Uterus (tissue), 2 donors: ENCODE results near the gene ATP9B.

Experiments
- POLR2A ChIP-seq, 2 donors: fragments of 450-650 bp; IDR thresholded peaks; one replicate each; pipeline ENCODE4 v1.6.1; 2016; ENCODE audit warnings: antibody characterized with exemption in 2 of 2, mild to moderate bottlenecking in 1 of 2, moderate library complexity in 1 of 2
- TF ChIP-seq, protein P1 (sequence below), 4 experiments: fragments of 200-600 bp in 2 of 4; fragments of 450-650 bp in 2 of 4; sonication (generic) in 2 of 4; IDR thresholded peaks; one replicate each; pipeline ENCODE4 v1.5.1; 2016 to 2019; ENCODE audit warnings: antibody characterized with exemption in 4 of 4, mild to moderate bottlenecking in 2 of 4, moderate library complexity in 1 of 4

DNA sequence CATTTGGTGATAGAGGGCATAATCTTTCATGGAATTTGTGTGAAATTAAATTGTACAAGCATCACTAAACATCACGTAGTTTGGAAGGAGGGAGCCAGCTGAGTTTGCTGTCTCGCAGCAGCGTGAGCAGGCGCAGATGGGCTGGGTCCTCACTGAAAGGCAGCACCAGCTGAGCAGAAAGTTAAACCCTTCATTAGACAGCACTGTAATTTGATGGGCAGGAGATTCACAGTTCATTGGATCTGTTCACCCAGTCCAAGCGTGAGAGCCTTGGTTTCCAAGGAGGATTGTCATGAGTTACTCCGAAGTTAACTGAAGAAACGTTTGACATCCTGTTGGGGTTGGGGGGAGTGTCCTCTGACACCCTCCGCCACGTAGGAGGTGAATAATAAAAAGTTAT, 236.7 kb downstream of the ATP9B start:
- TF ChIP-seq, protein P1, sequence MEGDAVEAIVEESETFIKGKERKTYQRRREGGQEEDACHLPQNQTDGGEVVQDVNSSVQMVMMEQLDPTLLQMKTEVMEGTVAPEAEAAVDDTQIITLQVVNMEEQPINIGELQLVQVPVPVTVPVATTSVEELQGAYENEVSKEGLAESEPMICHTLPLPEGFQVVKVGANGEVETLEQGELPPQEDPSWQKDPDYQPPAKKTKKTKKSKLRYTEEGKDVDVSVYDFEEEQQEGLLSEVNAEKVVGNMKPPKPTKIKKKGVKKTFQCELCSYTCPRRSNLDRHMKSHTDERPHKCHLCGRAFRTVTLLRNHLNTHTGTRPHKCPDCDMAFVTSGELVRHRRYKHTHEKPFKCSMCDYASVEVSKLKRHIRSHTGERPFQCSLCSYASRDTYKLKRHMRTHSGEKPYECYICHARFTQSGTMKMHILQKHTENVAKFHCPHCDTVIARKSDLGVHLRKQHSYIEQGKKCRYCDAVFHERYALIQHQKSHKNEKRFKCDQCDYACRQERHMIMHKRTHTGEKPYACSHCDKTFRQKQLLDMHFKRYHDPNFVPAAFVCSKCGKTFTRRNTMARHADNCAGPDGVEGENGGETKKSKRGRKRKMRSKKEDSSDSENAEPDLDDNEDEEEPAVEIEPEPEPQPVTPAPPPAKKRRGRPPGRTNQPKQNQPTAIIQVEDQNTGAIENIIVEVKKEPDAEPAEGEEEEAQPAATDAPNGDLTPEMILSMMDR (IDR thresholded peaks at IDR 0.05) = no peak
- no peak for TF ChIP-seq POLR2A (IDR thresholded peaks at IDR 0.05)
